HG02973 (cell line): ENCODE measurements around the gene SMIM34.
"Not testable (repeated sequence)": the region's sequence is repeated elsewhere in the genome, so short reads cannot be mapped to it uniquely, and the experiment has no call there.

Experiments
- ATAC-seq: cut with Tn5 transposase; IDR thresholded peaks from one replicate; pipeline ENCODE4 v1.9.1; 2021; ENCODE audit warnings: moderate library complexity; ENCODE audit not compliant: unreplicated experiment

The SMIM34 gene, protein sequence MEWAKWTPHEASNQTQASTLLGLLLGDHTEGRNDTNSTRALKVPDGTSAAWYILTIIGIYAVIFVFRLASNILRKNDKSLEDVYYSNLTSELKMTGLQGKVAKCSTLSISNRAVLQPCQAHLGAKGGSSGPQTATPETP

GRCh38 chr21:34423805-34424204 is at the start of gene SMIM34:
Gene SMIM34, minus strand, starts transcription at chr21:34423951. Its CDS starts 112 bp downstream, at chr21:34423839.
- not testable (repeated sequence) for ATAC-seq

DNA sequence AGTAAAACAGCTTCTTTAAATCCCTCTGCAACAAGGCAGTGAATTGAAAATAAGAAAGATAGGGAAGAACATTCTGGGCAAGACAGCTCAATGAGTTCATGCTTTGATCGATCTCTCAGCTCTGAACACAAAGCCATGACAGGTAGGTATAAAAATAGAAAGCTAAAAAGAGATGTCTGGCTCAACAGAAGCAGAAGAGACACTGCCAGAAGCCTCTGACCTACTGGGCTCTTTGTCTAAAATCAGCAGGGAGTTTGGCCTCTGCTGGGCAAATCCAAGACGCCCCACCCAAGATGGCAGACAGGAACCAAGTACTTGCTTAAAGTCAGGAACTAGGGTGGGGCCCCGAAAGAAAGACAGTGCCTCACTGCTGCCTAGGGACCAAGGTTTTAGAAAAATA is 43.6 kb upstream of the SMIM34 start:
- ATAC-seq = not testable (repeated sequence)

GRCh38 chr21:34459426-34459825 is 35.7 kb upstream of the SMIM34 start:
- ATAC-seq = not testable (repeated sequence)

GRCh38 chr21:34458266-34458665 is 34.5 kb upstream of the SMIM34 start:
- ATAC-seq = not testable (repeated sequence)

- not testable (repeated sequence) for ATAC-seq
Observed at GRCh38 chr21:34456180-34456579, 32.4 kb upstream of the SMIM34 start.

DNA sequence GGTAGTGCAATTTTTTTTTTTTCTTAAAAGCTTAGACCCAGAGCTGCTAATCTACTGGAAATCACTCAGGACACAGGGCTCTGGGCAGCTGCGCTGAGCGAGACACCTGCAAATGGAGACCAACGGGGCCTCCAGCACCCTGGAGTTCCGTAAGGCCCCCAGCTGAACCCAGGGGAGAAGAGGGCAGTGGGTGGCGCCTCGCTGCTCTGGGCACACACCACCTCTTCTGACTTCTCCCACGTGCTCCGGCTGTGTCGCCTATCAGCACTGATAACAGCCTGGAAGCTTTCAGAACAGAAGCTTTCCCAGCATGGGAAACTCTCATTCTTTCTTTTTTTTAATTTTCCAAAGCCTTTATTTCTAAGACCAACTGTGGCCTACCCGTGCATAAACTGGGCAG is 31.9 kb upstream of the SMIM34 start:
- not testable (repeated sequence) for ATAC-seq

DNA sequence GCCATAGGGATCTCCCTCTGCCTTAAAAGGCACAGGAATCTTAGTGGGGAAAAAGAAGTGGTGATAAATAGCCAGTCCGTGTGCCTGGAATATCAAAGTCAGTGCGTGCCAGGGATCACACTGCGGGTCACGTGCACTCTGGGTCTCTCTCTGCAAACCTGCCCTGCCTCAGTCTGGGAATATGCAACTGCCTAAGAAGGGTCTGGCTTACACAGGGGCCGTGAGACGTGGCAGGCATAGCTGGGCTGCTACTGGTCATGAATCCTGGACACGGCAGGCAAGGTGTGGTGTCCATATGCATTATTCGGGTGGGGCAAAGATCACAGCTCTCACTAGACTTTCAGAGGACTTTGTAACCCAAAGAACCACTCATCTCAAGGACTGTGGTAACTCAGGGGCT is 23.3 kb upstream of the SMIM34 start:
- ATAC-seq = not testable (repeated sequence)

DNA sequence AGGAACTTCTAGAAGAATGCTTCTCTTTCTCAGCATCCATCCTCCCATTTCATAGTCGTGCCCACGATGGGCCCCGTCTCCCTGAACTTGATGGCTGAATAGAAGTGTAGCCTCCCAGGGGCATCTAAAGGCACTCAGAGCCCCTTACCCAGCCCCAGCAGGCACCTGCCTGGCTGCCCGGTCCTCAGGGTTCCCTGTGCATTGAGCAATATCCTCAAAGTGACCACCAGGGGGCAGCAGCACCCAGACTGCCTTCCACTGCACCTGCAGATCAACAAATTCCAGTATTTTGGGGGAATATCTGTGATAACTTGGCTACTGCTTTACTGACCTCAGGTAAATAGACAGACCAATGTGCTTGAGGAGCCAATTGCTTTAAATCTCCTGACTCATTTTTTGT is 19.7 kb upstream of the SMIM34 start:
- not testable (repeated sequence) for ATAC-seq

DNA sequence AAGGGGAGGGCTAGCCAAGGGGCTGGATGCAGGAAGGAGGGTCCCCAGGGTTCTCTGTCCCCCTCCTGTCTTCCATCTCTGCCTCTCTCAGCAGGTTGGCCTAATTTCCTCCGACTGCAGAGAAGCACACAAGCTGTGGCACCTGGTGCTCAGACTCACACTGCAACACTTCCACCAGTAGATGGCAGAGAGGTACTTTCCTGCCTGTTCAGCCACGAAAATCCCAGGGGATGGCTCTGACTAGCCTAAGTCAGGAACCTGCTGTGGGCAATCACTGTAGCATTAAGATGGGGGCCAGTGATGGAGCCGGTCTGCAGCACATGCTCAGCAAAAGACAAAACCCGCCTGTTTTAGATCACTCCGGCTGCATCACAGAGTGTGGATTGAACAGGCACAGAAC is 6.0 kb upstream of the SMIM34 start:
- not testable (repeated sequence) for ATAC-seq

- not testable (repeated sequence) for ATAC-seq
Observed at GRCh38 chr21:34428441-34428840, 4.7 kb upstream of the SMIM34 start.

DNA sequence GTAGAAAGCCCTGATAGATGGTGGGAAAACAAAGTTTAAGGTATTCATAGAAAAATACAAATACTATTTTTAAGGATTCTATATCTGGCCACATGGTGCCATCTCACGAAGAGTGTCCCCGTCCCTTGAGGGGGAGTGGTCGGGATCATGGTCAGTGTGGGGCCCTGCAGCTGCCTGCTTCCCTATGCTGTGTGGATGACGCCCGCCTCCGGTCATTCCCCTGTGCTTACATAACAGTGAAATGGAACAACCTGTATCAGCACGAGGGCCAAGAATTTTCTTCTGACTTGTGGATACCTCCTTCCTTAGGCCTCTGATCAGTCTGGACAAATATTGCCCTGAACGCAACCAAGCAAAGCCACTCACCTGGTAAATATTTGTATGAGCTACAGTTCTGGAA is 3.6 kb upstream of the SMIM34 start:
- ATAC-seq = not testable (repeated sequence)

DNA sequence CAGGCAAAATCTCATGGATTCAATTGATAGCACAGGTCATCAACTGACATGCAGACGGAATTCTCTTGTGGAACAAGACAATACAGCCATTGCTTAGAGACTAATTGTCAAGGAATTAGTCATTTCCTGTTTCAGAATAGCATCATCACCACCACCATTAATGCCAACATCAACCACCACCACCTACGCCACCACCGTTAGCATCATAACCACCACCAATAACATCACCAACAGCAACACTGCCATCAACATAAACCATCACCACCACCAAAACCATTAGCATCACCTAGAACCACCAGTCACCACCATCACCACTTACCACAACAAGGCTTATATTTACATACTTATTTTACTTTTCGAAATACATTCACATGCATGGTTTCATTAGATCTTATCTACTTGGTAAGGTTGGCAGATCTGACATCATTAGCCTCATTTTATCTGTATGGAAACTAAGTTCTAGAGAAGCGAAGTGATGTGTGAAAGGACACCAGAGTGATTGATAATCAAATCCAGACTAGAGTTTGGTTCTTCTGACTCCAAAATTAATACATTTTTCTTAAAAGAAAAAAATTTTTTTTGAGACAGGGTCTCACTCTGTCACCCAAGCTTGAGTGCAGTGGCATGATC is 6.2 kb downstream of the SMIM34 start:
- ATAC-seq = not testable (repeated sequence)

- ATAC-seq = not testable (repeated sequence)
Observed at GRCh38 chr21:34407294-34407693, 16.5 kb downstream of the SMIM34 start.

DNA sequence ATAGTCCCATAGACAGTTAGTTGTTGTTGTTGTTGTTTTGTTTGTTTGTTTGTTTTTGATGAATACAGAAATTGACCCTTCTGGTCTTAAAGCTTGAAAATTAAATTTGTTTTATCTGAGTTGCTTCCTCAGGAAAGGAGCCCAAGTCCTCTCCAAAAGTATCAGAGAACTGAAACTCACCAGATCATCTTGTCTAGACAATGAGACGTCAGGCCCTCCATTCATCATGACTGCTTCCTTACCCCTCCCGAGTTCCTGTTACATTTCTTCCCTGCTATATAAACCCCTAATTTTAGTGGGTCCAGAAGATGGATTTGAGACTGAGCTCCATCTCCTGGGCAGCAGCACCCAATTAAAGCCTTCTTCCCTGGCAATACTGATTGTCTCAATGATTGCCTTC is 17.1 kb downstream of the SMIM34 start:
- not testable (repeated sequence) for ATAC-seq

DNA sequence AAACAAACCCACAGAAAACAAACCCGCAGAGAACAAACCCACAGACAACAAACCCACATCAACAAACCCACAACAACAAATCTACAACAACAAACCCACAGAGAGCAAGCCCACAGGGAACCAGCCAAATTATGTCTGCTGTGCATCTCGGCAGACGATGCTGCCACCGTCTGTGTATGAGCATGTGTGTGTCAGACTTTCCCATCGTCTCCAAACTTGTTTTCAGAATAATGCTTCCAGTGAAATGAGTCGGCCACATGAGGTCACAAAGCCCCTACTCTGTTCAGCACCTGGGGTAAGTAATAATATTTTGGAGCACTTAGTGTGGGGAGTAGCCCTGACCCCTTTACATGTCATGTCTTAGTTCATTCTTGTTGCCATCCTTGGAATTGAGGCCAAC is 17.6 kb downstream of the SMIM34 start:
- ATAC-seq = not testable (repeated sequence)

GRCh38 chr21:34405686-34406085 is 18.1 kb downstream of the SMIM34 start:
- not testable (repeated sequence) for ATAC-seq

DNA sequence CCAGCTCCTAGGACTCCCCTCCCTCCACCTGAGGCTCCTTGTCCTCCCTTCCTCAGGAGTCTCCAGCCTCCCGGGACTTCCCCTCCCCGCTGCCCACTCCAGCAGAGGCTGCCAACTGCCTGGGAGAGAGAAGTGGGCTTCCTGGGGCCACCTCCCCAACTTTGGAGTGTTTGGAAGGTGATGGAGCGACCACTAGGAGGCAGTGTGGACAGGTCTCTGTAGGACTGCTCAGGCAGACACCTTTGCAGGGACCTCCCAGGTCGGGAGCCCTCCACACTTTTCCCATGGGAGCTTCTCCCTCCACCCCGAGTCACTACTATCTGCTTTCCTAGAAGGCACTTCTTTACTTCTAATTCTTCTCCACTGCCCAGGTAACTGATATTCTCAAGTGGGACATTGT is 19.0 kb downstream of the SMIM34 start:
- ATAC-seq = not testable (repeated sequence)

GRCh38 chr21:34400522-34400921 is 23.2 kb downstream of the SMIM34 start:
- ATAC-seq = not testable (repeated sequence)

GRCh38 chr21:34383724-34384415 is 39.9 kb downstream of the SMIM34 start:
- ATAC-seq = peak; percentile 93

DNA sequence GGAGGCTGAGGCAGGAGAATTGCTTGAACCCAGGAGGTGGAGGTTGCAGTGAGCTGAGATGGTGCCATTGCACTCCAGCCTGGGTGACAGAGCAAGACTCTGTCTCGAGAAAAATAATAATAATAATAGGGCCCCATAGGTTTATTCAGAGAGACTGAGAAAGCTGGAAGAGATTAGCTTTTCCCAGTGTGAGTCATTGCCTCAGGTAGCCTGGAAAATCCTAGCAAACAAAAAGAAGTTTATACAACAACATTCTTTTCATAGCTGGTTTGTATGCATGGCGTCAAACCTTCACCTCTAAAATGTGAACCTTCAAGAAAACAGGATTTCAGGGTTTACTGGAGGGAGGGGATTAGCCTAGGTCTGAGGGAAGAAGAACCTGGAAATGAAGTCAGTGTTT is 40.6 kb downstream of the SMIM34 start:
- ATAC-seq = not testable (repeated sequence)

DNA sequence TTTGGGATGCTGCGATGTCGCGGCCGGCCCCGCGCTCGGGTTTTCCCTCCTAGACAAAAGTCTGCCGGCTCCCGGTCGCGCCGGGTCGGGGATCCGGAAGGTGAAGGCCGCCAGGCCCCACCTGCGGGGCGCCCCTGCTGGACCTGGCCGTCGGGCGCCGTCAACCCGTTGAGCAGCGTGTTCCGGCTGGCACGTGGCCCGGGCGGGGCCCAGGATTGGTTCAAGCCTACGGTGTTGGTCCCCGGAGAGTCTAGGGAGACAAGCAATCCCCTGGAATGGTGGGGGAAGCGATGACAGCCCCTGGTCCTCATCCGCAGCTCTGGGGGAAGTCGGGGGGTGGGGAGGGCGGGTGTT is 48.2 kb downstream of the SMIM34 start:
- peak; percentile 31 for ATAC-seq

- ATAC-seq = peak; percentile 91
Observed at GRCh38 chr21:34374940-34375618, 48.7 kb downstream of the SMIM34 start, which contains the start of gene SMIM11. Gene SMIM11, plus strand, starts transcription at chr21:34375507. Its CDS starts 3,998 bp downstream, at chr21:34379505.
